ENCODE results near the gene SPPL2B.

The SPPL2B gene

DNA sequence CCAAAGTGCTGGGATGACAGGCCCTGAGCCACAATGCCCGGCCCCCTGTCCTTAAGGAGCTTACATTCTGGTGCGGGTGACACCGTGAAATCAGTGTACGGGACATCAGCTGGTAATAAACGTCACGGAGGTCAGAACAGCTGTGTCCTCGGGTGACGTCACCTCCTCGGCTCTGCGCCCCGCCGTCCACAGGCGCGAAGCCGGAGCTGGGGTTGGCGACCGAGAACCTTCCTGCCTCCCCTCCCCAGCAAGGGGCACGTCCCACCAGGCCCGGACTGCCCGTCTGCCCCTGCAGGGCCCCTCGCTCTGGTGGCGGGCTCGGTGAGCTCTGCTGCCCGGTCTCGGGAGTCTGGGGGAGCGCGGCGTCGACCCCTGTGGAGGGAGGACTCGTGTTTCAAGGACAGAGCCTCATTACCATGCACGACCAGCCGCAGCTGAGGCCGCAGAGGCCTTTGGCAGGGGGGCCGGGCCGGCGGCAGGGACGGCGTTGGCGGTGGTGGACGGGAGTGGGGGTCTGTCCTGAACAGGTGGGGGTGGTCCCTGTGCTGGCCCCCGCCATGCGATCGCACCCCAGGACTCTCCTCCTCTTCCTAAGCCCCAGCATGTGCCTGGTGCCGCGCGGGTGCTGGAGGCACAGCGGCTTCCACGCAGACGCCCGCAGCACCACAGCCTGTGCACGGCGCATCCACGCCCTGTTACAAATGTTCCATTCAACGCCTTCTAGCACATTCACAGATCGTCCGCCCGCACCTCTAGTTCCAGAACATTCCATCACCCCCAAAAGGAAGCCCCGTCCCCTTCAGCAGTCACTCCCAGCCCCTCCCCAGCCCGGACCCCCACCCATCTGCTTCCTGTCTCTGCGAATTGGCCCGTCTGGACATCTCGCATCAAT, 25.9 kb upstream of the SPPL2B start:
- DNase-seq (ENCODE audit: low read depth, low spot score): no peak

DNA sequence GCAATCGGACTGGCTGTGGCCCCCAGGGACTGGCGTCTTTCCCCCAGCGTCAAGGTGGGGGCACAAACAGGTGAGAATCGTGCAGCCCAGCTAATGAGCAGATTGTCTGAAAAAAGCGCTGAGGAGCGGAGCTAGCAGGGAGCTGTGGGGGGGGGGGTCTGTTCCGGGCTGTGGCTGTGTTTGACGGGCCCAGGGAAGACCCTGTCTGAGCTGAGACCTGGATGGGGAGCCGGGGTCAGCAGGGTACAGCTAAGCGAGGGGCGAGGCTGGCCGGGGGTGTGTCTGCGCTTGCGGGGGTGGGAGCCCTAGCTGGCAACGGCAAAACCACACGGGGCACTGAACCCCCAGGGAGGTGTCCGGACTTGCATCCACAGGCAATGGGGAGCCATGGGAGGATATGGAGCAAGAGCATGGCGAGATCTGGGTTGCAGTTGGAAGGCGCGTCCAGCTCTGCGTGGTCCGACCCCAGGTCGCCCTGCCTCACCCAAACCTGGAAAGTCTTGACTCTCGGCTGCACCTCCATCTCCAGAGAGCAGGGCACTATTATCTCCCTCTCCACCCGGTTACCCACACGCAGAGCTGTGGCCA, 25.2 kb upstream of the SPPL2B start:
- no peak for DNase-seq (ENCODE audit: low read depth, low spot score)

DNA sequence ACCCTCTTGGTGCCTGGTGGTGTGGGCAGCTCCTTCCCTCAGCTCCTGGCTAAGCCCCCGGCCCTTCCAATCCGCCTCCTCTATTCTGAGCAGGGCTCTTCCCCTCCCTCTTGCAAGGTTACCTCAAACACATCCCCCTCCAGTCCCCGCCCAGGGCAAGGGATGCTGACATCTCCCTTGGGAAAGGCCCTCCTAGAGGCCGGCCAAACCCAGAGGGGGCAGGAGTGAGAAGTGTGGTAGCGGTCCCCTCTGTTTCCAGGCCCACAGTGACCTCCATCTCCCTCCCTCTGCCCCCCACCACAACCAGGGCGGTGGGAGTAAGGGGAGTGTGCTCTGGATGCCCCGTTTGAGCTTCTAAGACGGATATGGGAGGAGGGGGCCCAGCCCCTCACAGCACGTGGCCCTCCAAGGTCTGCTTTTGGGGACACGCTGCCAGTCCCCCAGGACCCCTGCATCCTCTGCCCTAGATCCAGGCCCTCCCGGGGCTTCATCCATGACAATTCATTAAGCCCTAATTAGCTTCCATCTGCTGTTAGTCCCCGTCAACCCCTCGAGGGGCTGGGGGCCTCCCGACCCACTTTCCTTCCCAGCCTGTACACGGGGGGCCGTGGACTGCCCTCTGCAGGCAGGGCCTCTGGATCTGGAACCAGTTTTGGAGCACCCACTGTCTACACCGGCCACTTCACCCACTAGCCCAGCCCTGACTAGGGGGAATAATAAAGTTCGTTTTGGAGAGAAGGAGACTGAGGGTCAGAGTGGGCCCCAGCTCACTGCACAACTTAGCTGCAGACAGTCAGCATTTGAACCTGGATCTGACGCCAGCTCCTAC, 22.8 kb upstream of the SPPL2B start:
- no peak for DNase-seq (ENCODE audit: low read depth, low spot score)

DNA sequence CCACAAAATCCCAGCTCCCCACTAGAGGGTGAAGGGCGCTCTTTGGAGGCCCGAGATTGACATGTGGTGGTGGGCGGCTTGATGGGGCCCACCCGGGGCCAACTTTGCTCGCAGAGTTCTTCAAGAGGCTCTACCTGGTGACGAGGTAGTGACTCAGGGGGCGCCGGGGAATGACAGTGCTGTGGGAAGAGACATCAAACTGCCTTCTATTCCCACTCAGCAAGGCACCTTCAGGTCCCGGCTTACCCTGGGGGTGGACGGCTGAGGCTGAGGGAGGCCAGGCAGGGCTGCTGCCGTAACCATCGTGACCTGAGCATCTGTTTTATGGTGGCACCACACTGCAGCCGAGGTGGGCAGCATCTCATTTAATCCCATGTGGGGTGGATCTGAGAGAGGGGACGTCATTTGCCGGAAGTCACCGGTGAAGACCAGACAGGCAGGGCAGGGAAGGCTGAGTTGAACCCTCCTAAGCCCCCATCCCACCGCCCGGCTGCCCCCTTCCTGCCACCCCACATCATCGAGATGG, 22.1 kb upstream of the SPPL2B start:
- no peak for DNase-seq (ENCODE audit: low read depth, low spot score)

DNA sequence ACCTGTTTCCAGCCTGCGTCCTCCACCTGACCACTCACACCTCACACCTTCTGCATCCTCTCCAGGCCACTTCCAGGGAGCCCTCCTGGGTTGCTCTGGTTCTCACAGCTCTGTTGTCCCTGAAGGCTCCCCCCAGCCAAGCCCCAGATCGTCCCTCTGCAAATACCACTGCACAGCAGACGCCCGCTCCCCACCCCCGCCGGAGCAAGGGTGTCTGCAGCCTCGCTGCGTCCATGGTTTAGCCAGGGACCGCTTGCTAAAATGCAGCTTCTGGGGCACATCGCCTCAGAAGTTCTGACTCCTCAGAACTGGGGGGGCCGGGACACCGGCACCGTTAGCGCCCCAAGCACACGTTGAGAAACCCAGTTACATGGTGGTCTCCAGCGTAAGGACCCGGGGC, 21.5 kb upstream of the SPPL2B start:
- DNase-seq (ENCODE audit: low read depth, low spot score): no peak

DNA sequence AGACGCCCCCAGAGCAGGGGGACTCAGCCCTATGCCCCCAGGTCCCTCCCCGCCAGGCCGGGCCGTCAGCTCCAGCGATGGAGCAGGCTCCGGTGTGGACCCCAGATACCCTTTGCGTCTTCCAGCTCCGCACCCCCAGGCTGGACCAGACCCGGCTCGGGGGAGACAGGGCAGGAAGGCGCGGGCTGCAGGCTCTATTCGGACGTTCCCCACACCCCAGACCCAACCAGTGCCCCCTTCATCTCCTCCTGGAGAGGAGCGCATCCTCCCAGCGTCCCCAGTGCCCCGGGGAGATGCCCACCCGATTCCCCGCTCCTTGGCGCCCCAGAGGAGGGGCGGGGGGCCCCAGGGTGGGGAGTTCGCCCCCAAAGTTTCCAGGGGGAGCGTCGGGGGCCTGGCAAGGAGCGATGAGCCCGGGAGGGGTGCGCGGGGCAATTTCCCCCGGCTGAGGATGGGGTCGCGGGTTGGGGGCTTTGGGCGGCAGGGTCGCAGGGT, 20.9 kb upstream of the SPPL2B start:
- no peak for DNase-seq (ENCODE audit: low read depth, low spot score)

DNA sequence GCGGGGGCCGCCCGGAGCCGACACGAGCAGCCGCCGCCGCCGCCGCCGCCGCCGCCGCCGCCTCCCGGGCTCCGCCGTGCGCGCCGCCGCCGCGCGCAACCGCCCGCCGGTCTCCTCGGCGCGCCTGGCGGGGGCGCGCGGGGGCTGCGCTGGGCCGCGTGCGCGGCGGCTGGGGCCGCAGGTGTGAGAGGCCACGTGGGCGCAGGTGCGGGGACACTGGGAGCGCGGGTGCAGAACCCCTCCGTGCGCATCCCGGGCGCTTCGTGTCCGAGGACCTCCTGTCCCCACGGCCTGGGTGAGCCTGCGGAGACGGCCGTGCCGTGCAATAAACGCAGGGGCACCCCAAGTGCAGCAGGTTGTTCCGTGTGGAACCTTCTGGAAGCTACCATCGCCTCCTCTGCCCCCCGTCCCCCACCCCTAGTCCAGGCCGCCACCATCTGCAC, 20.3 kb upstream of the SPPL2B start, which contains the start of gene LINGO3:
TSS of gene LINGO3 (minus strand) at position 41 of the 443 bp plus-strand sequence. CDS start 16,378 bp downstream, outside the sequence.
- no peak for DNase-seq (ENCODE audit: low read depth, low spot score)

DNA sequence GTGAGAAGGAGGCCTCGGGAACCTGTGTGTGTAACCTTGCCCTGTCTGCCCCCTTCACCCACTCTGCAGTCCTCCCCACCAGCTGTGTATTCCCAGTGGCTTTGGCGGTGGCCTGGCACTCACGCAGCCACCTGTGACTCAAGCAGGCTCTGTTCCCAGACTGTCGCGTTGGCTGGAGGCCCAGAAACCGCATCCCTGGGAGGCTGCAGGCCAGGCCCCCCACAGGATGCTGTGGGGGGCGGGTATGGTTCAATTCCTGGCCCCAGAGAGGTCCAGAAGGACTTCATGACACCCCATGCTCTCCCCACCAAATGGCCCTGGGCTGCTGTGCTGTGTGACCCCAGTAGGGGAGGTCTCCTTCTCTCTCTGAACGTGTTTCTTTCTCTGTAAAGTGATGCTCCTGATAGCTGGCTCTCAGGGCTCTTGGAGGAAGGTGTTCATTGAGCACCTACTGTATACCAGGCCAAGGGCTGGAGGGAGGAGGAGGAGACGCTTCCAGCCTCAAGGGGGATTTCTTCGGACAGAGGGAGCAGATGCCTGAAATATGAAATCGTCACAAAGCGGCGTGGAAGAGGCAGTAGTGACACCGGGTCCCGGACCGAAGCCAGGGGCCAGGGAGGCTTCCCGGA, 18.6 kb upstream of the SPPL2B start:
- DNase-seq (ENCODE audit: low read depth, low spot score): no peak

DNA sequence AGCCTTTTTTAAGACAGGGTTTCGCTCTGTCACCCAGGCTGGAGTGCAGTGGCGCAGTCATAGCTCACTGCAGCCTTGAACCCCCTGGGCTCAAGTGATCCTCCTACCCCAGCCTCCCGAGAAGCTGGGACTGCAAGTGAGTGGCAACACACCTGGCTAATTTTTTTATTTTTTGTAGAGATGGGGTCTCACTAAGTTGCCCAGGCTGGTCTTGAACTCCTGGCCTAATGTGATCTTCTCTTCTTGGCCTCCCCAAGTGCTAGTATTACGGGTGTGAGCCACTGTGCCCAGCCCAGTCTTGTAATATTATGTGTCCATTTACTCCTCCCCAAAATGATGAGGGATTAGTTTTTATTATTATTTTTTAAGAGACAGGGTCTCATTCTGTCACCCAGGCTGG, 17.4 kb upstream of the SPPL2B start:
- no peak for DNase-seq (ENCODE audit: low read depth, low spot score)

DNA sequence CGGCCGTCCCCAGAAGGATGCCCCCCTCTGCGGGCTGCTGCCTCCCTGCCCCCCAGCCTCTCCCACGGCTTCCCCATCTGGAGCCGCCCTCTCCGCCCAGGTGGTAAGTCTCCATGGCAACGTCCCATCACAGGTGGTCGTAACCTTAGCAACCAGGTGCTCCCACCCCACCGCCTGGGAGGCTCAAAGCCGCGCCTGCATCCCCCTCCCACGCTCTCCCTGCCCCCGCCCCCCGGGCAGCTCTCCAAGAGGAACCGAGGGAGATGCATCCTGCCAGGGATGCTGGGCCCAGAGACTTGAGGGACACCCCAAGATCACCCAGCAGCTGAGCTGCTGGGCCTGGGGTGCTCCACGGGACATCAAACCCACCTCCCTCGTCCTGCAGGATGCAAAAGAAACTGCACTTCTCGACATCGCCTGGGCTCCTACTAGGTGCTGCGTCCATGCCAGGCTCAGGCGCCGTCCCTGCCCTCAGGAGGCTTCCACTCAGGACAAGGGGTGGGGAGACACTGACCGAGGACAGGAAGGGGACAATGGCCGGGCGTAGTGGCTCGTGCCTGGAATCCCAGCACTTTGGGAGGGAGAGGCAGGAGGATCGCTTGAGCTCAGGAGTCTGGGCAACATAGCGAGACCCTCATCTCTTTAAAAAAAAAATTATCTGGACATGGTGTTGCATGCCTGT, 15.5 kb upstream of the SPPL2B start:
- no peak for DNase-seq (ENCODE audit: low read depth, low spot score)

DNA sequence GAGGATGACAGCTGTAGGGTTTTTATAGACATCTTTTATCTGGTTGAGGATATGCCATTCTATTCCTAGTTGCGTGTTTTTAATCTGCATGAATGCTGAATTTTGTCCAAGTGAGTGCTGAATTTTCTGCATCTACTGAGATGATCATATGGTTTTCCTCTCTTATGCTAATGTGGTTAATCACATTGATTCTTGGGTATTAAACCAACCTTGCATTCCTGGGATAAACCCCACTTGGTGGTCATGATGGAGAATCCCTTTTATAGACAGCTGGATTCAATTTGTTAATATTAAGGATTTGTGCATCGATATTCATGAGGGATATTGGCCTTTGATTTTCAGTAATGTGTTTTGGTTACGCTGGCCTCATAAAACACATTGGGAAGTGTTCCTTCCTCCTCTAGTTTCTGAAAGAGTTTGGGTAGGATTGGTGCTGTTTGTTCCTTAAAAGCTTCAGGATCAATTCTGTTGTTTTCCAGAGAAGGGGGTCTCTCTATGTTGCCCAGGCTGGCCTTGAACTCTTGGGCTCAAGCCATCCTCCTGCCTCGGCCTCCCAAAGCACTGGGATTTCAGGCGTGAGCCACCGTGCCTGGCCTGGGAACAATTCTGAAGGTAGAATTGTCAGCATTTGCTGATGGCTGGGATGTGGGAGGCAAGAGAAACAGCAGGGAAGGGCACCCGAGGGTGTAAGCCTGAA, 13.2 kb upstream of the SPPL2B start:
- DNase-seq (ENCODE audit: low read depth, low spot score): no peak

DNA sequence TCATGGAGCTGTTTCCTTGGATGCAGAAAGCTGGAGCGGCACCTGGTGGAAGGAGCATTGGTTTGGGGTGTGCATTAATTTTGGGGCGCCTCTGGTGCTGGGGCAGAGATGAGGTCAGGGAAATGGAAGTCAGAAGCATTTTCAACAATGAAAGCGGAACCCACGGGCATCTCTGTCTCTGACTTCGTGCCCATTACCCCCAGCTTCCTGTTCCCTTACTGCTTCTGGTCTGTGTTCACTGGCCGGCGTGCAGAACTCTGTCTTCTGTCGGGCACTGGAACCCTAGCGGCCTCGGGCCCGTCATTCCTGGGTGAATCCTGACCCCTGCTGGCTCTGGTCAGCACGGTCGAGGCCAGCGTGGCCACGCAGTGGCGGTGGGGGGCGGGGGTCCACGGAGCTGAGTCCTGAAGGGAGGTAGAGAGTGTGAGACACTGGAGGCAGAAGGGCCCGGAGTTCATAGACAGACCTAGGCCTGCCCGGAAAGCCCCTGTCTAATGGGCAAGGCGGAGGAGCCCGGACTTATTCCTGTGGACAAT, 12.6 kb upstream of the SPPL2B start:
- DNase-seq (ENCODE audit: low read depth, low spot score): no peak

DNA sequence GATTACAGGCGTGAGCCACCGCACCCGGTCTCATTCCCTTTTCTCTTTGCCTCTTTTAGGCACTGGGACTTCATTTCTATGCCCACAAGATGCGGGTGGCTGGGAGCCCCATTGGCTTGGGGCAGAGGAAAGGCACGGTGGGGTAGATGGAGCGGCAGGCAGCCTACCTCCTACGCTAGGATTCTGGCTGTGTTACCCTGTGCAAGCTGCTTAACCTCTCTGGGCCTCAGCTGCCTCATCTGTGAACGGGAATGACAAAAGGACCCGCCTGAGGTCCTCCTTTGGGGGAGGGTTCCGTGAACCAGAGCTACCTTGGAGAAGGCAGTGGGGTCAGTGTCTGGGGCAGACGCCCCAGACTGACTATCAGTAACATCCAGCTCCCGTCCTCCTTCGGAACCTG, 11.2 kb upstream of the SPPL2B start:
- DNase-seq (ENCODE audit: low read depth, low spot score): no peak

DNA sequence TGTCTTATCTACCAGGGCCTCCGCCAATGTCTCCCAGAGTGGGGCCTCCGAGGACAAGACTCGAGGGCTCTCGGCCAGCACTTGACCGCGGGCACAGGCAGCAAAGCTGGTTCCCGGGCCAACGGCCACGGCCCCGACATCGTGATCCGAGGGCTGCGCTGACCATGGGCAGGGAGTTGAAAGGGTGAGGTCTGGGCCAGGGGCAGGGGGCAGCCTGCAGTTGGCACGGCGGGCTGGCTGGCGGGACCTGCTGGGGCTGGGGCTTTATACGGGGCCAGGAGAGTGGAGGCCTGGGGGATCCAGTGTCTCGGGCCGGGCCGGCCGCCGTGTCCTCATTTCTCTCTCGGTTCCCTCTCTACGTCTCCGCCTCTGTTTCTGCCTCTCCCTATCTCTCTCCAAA, 10.7 kb upstream of the SPPL2B start:
- no peak for DNase-seq (ENCODE audit: low read depth, low spot score)

DNA sequence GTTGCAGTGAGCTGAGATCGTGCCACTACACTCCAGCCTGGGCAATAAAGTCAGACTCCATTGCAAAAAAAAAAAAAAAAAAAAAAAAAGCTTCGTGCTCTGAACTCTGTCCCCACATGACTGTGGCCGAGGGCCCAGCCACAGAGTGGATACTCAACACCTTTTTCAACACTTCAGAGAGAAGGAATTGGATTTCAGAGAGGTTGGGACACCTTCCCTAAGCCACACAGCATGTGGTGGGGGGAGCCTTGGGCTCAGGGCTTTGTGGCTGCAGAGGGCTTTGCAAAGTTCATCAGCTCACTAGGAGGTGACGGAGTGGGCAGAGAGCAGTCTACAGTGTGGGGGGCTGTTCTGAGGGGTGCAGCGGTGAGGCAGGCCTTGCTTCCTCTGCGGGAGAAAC, 9.6 kb upstream of the SPPL2B start:
- no peak for DNase-seq (ENCODE audit: low read depth, low spot score)

DNA sequence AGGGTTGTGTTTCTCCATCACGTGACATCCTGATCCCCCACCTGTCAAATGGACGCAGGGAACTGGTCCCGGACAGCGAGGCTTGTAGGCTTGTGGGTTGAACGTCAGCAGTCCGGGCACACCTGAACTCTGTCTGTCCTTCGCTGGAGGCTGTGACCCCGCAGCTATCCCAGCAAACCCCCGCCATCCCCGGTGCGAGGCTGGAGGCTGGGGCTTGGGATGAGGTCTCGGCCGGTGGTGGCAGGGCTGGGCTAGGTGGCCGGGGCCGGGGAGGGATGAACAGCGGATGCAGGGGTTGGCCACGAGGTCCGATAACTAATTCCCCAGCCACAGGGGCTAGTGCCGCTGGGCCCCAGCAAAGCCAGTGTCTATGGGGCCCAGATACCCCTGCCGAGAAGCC, 8.9 kb upstream of the SPPL2B start:
- DNase-seq (ENCODE audit: low read depth, low spot score): no peak

DNA sequence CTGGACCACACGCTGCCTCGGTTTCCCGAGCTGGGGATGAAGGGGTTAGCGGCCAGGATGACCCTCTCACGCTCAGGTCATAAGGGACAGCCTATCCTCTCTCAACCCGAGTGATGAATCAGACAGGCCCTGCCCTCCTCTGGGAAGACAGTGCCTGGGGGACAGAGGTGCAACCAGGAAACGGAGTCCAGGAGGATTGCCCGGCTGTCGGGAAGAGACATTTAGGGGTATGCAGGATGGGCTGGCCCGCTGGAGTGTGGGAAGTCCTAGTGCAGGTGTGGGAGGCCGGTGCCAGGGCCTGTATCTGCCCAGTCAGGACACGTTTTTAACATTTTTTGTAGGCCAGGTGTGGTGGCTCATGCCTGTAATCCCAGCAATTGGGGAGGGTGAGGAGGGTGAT, 8.4 kb upstream of the SPPL2B start:
- DNase-seq (ENCODE audit: low read depth, low spot score): no peak

DNA sequence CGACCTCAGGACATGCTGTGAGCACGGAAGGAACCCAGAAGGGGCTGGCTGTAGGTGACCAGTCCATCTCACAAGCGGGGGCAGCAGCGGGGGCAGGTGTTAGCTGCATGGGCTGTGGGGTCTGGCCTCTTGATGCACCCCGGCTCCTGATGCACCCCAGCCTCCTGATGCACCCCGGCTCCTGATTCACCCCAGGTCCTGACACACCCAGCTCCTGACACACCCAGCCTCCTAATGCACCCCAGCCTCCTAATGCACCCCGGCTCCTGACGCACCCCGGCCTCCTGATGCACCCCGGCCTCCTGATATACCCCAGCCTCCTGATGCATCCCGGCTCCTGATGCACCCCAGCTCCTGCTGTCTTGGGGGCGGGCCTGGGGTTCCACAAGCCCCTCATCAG, 7.5 kb upstream of the SPPL2B start:
- DNase-seq (ENCODE audit: low read depth, low spot score): no peak

DNA sequence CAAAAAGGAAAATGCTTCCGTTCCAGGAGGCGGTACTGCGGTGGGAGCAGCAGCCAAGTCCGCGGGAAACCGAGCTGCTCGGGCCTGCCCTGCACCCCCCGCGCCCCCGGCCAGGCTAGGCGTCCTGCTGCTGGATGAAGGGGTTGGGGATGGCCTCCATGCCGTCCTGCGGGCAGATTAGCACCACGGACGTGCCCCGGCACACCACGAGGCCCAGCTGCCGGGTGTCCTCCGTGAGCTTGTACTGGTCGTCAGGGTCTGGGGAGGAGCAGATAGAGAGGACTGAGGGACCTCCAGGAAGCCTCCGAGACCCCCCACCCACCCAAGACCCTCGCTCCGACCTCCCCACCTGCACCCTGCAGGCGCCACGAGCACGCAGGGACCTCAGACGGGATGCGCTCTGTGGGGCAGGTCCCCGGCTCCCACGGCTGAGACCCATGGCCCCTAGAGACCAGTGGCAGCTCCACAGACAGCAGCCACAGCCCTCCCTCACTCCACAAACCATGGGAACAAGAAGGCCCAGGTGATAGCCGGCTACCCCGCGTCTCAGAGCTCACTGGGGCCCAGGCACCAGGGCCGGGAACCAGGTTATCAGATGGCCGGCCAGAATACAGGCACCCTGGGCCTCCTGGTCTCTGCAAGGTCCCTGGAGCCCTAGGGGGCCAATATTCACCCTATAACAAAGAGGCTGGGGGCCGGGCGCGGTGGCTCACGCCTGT, 6.8 kb upstream of the SPPL2B start:
- DNase-seq (ENCODE audit: low read depth, low spot score): no peak
